Lower lobe of right lung (tissue), 2 donors: ENCODE measurements around the gene ROGDI. TPM values are rescaled to one million over a fixed set of nuclear protein-coding genes. Genes with fewer than 3 reads are reported as not detected.

Experiments used
- ATAC-seq, 2 donors: fragments of 200-7000 bp; cut with Tn5 transposase; one replicate each; pipeline ENCODE4 v1.9.1; 2020 to 2022; ENCODE audit warnings: mild to moderate bottlenecking in 2 of 2, moderate library complexity in 2 of 2
- DNase-seq: peaks from one replicate; pipeline ENCODE4 v3.0.0-alpha.2; 2020
- H3K27ac ChIP-seq: fragments of 200-600 bp; one replicate; pipeline ENCODE4 v1.8.0; 2022
- H3K27me3 ChIP-seq: fragments of 200-600 bp; one replicate; pipeline ENCODE4 v1.8.0; 2022; ENCODE audit warnings: low read depth
- H3K36me3 ChIP-seq: fragments of 200-600 bp; one replicate; pipeline ENCODE4 v1.8.0; 2022; ENCODE audit warnings: mild to moderate bottlenecking
- H3K4me1 ChIP-seq: fragments of 200-600 bp; one replicate; pipeline ENCODE4 v1.8.0; 2022
- H3K4me3 ChIP-seq: fragments of 200-600 bp; one replicate; pipeline ENCODE4 v1.8.0; 2022; ENCODE audit warnings: mild to moderate bottlenecking
- H3K9me3 ChIP-seq: fragments of 200-600 bp; one replicate; pipeline ENCODE4 v1.8.0; 2022
- intact Hi-C: fragments of 100-400 bp; cut with DNase I; formaldehyde crosslinking; loops from one replicate; pipeline ENCODE4 v1.11.0; 2022
- total RNA-seq: library from RNA; stranded (reverse); fragmentation: NEBNext Ultra II Directional; extraction: Animal tissue kit (Norgen Biotek cat#: 25700); gene quantifications from one replicate; pipeline ENCODE4 v1.2.1, GENCODE V29; 2021
- TF ChIP-seq, protein P1 (sequence below): fragments of 200-600 bp; IDR thresholded peaks from one replicate; pipeline ENCODE4 v1.8.0; 2022; ENCODE audit warnings: antibody characterized with exemption, mild to moderate bottlenecking
- donor health status: DM: no; HTN: yes; CAD: no; lungs with severe emphysema.

ROGDI gene
- total RNA-seq, 1 donor from 2014 or later: 24.9 TPM

DNA sequence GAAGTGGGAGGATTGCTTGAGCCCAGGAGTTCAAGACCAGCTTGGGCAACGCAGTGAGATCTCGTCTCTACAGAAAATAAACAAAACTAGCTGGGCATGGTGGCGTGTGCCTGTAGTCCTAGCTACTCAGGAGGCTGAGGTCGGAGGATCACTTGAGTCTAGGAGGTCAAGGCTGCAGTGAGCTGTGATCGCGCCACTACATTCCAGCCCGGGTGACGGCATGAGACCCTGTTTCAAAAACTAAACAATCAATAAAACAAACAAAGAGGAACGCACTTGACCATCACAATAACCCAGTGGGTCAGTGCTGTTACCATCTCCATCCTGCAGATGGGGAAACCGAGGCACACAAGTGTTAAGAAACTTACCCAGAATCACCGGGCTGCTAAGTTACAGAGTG is 49.2 kb downstream of the ROGDI start:
- Histone ChIP-seq H3K36me3 (peaks cover 92% of the 10 kb centered on the region), H3K27me3 (no peaks in the 10 kb centered on the region), H3K4me1 (no peaks in the 10 kb centered on the region), H3K9me3 (no peaks in the 10 kb centered on the region), H3K4me3 (no peak overlapping the region), H3K27ac (no peak overlapping the region)
- DNase-seq (no peak), ATAC-seq (no peak)
- TF ChIP-seq, protein P1, sequence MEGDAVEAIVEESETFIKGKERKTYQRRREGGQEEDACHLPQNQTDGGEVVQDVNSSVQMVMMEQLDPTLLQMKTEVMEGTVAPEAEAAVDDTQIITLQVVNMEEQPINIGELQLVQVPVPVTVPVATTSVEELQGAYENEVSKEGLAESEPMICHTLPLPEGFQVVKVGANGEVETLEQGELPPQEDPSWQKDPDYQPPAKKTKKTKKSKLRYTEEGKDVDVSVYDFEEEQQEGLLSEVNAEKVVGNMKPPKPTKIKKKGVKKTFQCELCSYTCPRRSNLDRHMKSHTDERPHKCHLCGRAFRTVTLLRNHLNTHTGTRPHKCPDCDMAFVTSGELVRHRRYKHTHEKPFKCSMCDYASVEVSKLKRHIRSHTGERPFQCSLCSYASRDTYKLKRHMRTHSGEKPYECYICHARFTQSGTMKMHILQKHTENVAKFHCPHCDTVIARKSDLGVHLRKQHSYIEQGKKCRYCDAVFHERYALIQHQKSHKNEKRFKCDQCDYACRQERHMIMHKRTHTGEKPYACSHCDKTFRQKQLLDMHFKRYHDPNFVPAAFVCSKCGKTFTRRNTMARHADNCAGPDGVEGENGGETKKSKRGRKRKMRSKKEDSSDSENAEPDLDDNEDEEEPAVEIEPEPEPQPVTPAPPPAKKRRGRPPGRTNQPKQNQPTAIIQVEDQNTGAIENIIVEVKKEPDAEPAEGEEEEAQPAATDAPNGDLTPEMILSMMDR: no peak
- intact Hi-C loops: no loop called here

DNA sequence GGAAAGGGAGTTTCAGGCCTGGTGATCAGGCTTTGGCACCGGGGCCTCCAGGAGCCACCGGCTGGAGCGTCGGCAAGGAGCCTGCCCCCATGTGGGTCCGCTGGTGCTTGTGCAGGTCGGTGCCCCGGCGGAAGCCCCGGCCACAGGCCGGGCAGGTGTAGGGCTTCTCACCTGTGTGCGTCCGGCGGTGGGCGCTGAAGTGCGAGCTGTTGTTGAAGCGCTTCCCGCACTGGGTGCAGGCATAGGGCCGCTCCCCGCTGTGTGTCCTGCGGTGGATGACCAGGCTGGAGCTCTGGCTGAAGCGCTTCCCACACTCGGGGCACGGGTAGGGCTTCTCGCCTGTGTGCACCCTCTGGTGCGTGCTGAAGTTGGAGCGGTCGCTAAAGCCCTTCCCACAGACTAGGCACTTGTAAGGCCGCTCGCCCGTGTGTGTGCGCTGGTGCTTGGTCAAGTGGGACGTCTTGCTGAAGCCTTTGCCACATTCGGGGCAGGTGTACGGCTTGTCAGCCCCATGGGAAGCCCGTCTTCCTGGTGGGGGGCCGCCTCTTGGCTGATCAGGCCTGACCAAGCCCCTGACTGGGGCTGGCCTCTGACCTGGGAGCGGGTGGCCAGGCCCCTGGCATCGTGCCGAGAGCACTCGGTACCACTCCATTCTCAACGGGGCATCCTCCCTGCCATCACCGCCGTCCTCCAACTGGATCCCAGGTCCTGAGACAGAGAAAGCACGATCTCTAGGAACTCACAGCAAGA is 49.9 kb downstream of the ROGDI start:
- H3K4me3 ChIP-seq: no peak overlapping the region
- DNase-seq: no peak
- intact Hi-C loops: no loop called here
- no peak overlapping the region for H3K27ac ChIP-seq
- no peaks in the 10 kb centered on the region for H3K27me3 ChIP-seq
- peaks cover 85% of the 10 kb centered on the region for H3K36me3 ChIP-seq
- peak in 1 of 2 donors; percentile 30 for ATAC-seq
- TF ChIP-seq, protein P1: no peak
- no peaks in the 10 kb centered on the region for H3K9me3 ChIP-seq
- H3K4me1 ChIP-seq: no peaks in the 10 kb centered on the region

DNA sequence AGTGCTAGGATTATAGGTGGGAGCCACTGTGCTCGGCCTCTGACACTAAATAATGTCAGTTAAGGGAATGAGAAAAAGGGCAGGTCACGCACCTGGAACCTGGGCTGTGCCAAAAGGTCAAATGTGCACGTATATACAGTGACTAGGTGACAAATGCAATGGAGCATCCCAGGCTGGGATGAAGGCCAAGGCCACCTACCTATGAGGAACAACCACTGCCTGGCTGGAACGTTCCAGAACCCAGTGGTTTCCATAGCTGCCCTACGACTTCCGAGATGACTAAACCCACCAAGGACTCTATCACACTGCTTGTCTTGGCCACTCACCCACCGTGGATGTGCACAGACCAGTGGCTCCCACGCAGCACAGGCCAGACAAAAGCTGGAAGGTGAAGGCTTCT is 51.5 kb downstream of the ROGDI start:
- TF ChIP-seq, protein P1: no peak
- H3K4me1 ChIP-seq: no peaks in the 10 kb centered on the region
- DNase-seq (no peak), ATAC-seq (no peak)
- H3K27ac ChIP-seq: no peak overlapping the region
- no peak overlapping the region for H3K4me3 ChIP-seq
- H3K36me3 ChIP-seq: peaks cover 69% of the 10 kb centered on the region
- intact Hi-C loops: no loop called here
- H3K9me3 ChIP-seq: no peaks in the 10 kb centered on the region
- H3K27me3 ChIP-seq: no peaks in the 10 kb centered on the region

DNA sequence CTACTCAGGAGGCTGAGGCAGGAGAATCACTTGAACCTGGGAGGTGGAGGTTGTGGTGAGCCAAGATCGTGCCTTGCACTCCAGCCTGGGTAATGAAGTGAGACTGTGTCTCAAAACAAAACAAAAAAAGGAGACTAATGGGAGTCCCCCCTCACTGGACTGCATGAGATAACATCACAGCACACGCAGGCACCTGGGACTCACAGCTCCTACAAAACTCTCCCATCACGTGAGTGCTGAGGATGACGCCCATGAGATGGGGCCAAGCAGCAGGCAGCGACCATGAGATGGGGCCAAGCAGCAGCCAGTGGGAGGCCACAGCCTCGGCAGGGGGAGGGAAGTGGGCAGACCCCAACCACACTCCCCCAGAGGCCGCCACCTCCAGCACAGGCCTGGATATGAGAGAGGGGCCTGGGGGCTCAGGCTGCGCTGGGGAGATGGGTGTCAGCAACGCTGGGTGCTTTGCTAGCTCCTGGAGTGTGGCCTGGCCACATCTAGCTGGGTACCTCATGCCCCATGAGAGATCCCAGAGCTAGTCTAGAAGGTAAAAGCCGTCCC is 52.7 kb downstream of the ROGDI start:
- no peaks in the 10 kb centered on the region for H3K27me3 ChIP-seq
- no peak for ATAC-seq
- H3K4me1 ChIP-seq: no peaks in the 10 kb centered on the region
- TF ChIP-seq, protein P1: no peak
- intact Hi-C loops: no loop called here
- H3K4me3 ChIP-seq: no peak overlapping the region
- peaks cover 58% of the 10 kb centered on the region for H3K36me3 ChIP-seq
- H3K9me3 ChIP-seq: no peaks in the 10 kb centered on the region
- no peak overlapping the region for H3K27ac ChIP-seq
- DNase-seq: no peak

DNA sequence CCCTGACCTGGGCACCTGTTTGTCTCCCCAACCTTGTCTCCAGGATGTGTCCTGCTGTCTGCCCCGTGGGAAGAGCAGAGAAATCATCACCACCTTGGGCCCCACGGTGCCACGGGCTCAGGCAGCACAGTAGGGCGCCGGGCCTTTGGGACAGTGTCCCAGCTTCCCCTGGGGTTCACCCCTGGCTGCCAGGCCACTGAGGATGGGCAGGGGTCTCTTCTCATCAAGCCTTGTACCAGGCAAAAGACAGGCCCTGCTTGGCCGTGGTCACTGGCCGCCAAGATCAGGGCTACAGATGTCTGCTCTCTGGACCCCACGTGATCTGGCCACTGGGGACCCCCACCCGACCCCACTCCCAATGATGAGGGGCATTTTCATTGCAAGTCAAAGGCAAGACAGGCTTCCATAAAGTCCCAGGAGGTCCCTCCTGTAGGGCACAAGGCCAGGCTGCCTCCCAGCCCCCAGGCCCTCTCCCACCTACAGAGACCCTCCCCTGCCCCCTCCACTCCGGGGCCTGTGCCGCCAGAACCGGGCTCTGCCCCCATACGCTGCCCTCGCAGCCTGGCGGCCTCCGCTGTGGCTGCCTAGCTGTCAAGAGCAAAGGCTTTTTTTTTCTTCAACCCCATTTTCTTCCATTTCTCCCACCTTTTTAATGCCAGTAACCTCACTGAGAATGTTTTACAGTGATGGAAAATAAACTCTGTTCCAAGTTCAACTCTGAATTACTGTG is 53.6 kb downstream of the ROGDI start:
- intact Hi-C loops: no loop called here
- H3K4me3 ChIP-seq: no peak overlapping the region
- TF ChIP-seq, protein P1: no peak
- ATAC-seq (no peak), DNase-seq (no peak)
- peaks cover 49% of the 10 kb centered on the region for H3K36me3 ChIP-seq
- H3K27me3 ChIP-seq: no peaks in the 10 kb centered on the region
- no peak overlapping the region for H3K27ac ChIP-seq
- no peaks in the 10 kb centered on the region for H3K9me3 ChIP-seq
- no peaks in the 10 kb centered on the region for H3K4me1 ChIP-seq
